MCF 10A (cell line): ENCODE data around the gene OR2D2. TPM values are rescaled to one million over a fixed set of nuclear protein-coding genes. Genes with fewer than 3 reads are reported as not detected.
"Not testable (repeated sequence)": the region's sequence is repeated elsewhere in the genome, so short reads cannot be mapped to it uniquely, and the experiment has no call there.

ENCODE experiments used
- BruUV-seq: library from RNA; stranded (reverse); fragments of 400-500 nt; replicated peaks from 2 replicates; lab custom pipeline; 2021; lab: Mats Ljungman, UMichigan
- CTCF ChIA-PET: fragments of 300-600 bp; sonication (Branson Sonifier 250); formaldehyde crosslinking; extraction: SDS; loops from one replicate; lab custom pipeline; 2021; ENCODE audit warnings: antibody characterized with exemption, inconsistent platforms; lab: Yijun Ruan, JAX
- POLR2A ChIA-PET: fragments of 300-600, 350-650 bp; sonication (Branson Sonifier 250); formaldehyde crosslinking; extraction: SDS; loops from one replicate; lab custom pipeline; 2020; ENCODE audit warnings: antibody characterized with exemption, inconsistent platforms; lab: Yijun Ruan, JAX
- DNase-seq: peaks from one replicate; pipeline ENCODE4 v3.0.0-alpha.2; 2018; ENCODE audit not compliant: unreplicated experiment
- H3K27ac Mint-ChIP-seq: one replicate; pipeline ENCODE4 v1.8.0; 2022; ENCODE audit warnings: mild to moderate bottlenecking, low read depth, mixed read lengths; ENCODE audit not compliant: unreplicated experiment
- H3K27me3 Mint-ChIP-seq: one replicate; pipeline ENCODE4 v1.8.0; 2022; ENCODE audit warnings: mixed read lengths; ENCODE audit not compliant: insufficient read depth, unreplicated experiment
- H3K36me3 Mint-ChIP-seq: one replicate; pipeline ENCODE4 v1.8.0; 2022; ENCODE audit warnings: mild to moderate bottlenecking, moderate library complexity, mixed read lengths; ENCODE audit not compliant: insufficient read depth, unreplicated experiment
- H3K4me1 Mint-ChIP-seq: one replicate; pipeline ENCODE4 v1.8.0; 2022; ENCODE audit warnings: mixed read lengths; ENCODE audit not compliant: insufficient read depth, unreplicated experiment
- H3K4me3 Mint-ChIP-seq: one replicate; pipeline ENCODE4 v1.8.0; 2022; ENCODE audit warnings: mild to moderate bottlenecking, moderate library complexity, mixed read lengths; ENCODE audit not compliant: unreplicated experiment
- H3K9me3 Mint-ChIP-seq: one replicate; pipeline ENCODE4 v1.8.0; 2022; ENCODE audit warnings: mixed read lengths; ENCODE audit not compliant: unreplicated experiment
- CTCF ChIP-seq: fragments of 200-600 bp; IDR thresholded peaks from one replicate; pipeline ENCODE4 v1.8.0; 2022; ENCODE audit warnings: antibody characterized with exemption, mild to moderate bottlenecking; ENCODE audit not compliant: unreplicated experiment
- intact Hi-C: fragments of 100-400 bp; cut with micrococcal nuclease; formaldehyde crosslinking; loops from 2 replicates; pipeline ENCODE4 v1.14.1; 2022
- total RNA-seq: library from RNA; stranded (reverse); gene quantifications from 2 replicates; pipeline ENCODE4 v1.2.3, GENCODE V29; 2022

Gene OR2D2
- total RNA-seq, 1 experiment from 2014 or later, result 0.56 TPM

- Mint-ChIP-seq H3K4me3 (no peak within 1 kb of the TSS), H3K36me3 (no peaks in the 10 kb centered on the region), H3K27ac (no peak within 1 kb of the TSS), H3K9me3 (no peaks in the 10 kb centered on the region), H3K27me3 (no peaks in the 10 kb centered on the region), H3K4me1 (peaks cover 5% of the 10 kb centered on the region)
- ChIA-PET CTCF (interaction anchor here (0.6 to 4.5 kb wide), 5 partner anchors 27 to 644 kb away, joined by 3 to 22 read pairs (median 4); no protein-coding TSS in a partner anchor), POLR2A (no interaction called here)
- intact Hi-C loops, result no loop called here
- no TSS peak for BruUV-seq
- no peak for TF ChIP-seq CTCF
- peak; percentile 30 for DNase-seq
Observed at GRCh38 chr11:6862961-6863360, 29.3 kb downstream of the OR2D2 start, which contains the start of gene OR10A2. Gene OR10A2 (plus strand): TSS chr11:6863057. CDS start chr11:6869755, 6,698 bp downstream.

GRCh38 chr11:6856871-6857270, 35.4 kb downstream of the OR2D2 start:
- TF ChIP-seq CTCF, result no peak
- H3K27ac Mint-ChIP-seq, result no peak overlapping the region
- H3K4me1 Mint-ChIP-seq, result peaks cover 15% of the 10 kb centered on the region
- H3K27me3 Mint-ChIP-seq, result no peaks in the 10 kb centered on the region
- BruUV-seq, result no TSS peak
- CTCF ChIA-PET, result interaction anchor here (0.6 to 1.4 kb wide), 2 partner anchors 45 to 81 kb away, joined by 3 to 8 read pairs; no protein-coding TSS in a partner anchor
- H3K9me3 Mint-ChIP-seq, result no peaks in the 10 kb centered on the region
- POLR2A ChIA-PET, result no interaction called here
- no peak overlapping the region for H3K4me3 Mint-ChIP-seq
- H3K36me3 Mint-ChIP-seq, result no peaks in the 10 kb centered on the region
- peak; percentile 5 for DNase-seq
- intact Hi-C loops, result no loop called here

GRCh38 chr11:6855971-6856541, 36.2 kb downstream of the OR2D2 start:
- Mint-ChIP-seq H3K36me3 (no peaks in the 10 kb centered on the region), H3K4me3 (no peak overlapping the region), H3K27ac (no peak overlapping the region), H3K4me1 (peaks cover 15% of the 10 kb centered on the region), H3K9me3 (no peaks in the 10 kb centered on the region), H3K27me3 (no peaks in the 10 kb centered on the region)
- DNase-seq, result peak; percentile 70
- TF ChIP-seq CTCF, result no peak
- BruUV-seq, result no TSS peak
- ChIA-PET CTCF (interaction anchor here (0.6 to 1.4 kb wide), 3 partner anchors 44 to 655 kb away, joined by 3 to 8 read pairs (median 3); no protein-coding TSS in a partner anchor), POLR2A (interaction anchor here (0.6 to 1.7 kb wide), 2 partner anchors 44 to 71 kb away, joined by 3 to 6 read pairs; partner anchors contain the start of gene ZNF215)
- intact Hi-C loops, result no loop called here

- H3K9me3 Mint-ChIP-seq, H3K4me3 Mint-ChIP-seq, H3K27ac Mint-ChIP-seq, intact Hi-C loops, BruUV-seq, H3K36me3 Mint-ChIP-seq, DNase-seq, H3K27me3 Mint-ChIP-seq: not testable (repeated sequence)
- ChIA-PET POLR2A (interaction anchor here (1.7 kb wide), 1 partner anchor 72 kb away, joined by 6 read pairs; the partner anchor contains the start of gene ZNF215), CTCF (interaction anchor here (0.6 to 1.3 kb wide), 3 partner anchors 21 to 932 kb away, joined by 3 read pairs; no protein-coding TSS in a partner anchor)
- peaks cover 15% of the 10 kb centered on the region for H3K4me1 Mint-ChIP-seq
Observed at GRCh38 chr11:6854801-6855200, 37.5 kb downstream of the OR2D2 start.
